Mesenchymal stem cell (in vitro differentiated cells and primary cell): ENCODE measurements around the gene SSU72.

ENCODE experiments used
- DNase-seq: peaks from one replicate; pipeline ENCODE4 v3.0.0-alpha.2; 2013
- H2AFZ ChIP-seq: one replicate; pipeline ENCODE4 v1.6.1; 2013; ENCODE audit warnings: low read depth, mild to moderate bottlenecking, control low read depth, inconsistent platforms, low read length, moderate library complexity
- H2AK5ac ChIP-seq: 2 replicates; pipeline ENCODE4 v1.6.1; 2013; ENCODE audit warnings: low read length, moderate library complexity, mild to moderate bottlenecking, inconsistent platforms; ENCODE audit not compliant: severe bottlenecking
- H2BK120ac ChIP-seq: one replicate; pipeline ENCODE4 v1.6.1; 2013; ENCODE audit warnings: low read depth, mild to moderate bottlenecking, inconsistent platforms, low read length, moderate library complexity
- H2BK12ac ChIP-seq, 2 experiments: one replicate each; pipeline ENCODE4 v1.6.1; 2013; ENCODE audit warnings: inconsistent platforms in 2 of 2, low read length in 2 of 2, mild to moderate bottlenecking in 2 of 2, moderate library complexity in 2 of 2, control low read depth in 1 of 2
- H2BK15ac ChIP-seq: one replicate; pipeline ENCODE4 v1.6.1; 2013; ENCODE audit warnings: mild to moderate bottlenecking, low read depth, inconsistent platforms; ENCODE audit not compliant: poor library complexity, severe bottlenecking
- H2BK5ac ChIP-seq: 2 replicates; pipeline ENCODE4 v1.6.1; 2013; ENCODE audit warnings: low read depth, mild to moderate bottlenecking, low read length, control low read depth, inconsistent platforms; ENCODE audit not compliant: poor library complexity, severe bottlenecking
- H3K14ac ChIP-seq, 2 experiments: one replicate each; pipeline ENCODE4 v1.6.1; 2013; ENCODE audit warnings: inconsistent platforms in 2 of 2, low read length in 2 of 2, control low read depth in 1 of 2, mild to moderate bottlenecking in 1 of 2, moderate library complexity in 1 of 2
- H3K18ac ChIP-seq, 2 experiments: one replicate each; pipeline ENCODE4 v1.6.1; 2013; ENCODE audit warnings: inconsistent platforms in 2 of 2, low read length in 2 of 2, control low read depth in 1 of 2, low read depth in 1 of 2, mild to moderate bottlenecking in 1 of 2
- H3K23ac ChIP-seq, 2 experiments: one replicate each; pipeline ENCODE4 v1.6.1; 2013; ENCODE audit warnings: inconsistent platforms in 2 of 2, low read length in 2 of 2, mild to moderate bottlenecking in 2 of 2, moderate library complexity in 2 of 2, control low read depth in 1 of 2
- H3K27ac ChIP-seq: 2 replicates; pipeline ENCODE4 v1.5.1; 2013; ENCODE audit warnings: mild to moderate bottlenecking, moderate library complexity, low read length, control low read depth, inconsistent platforms; ENCODE audit not compliant: poor library complexity, severe bottlenecking
- H3K27me3 ChIP-seq, 2 experiments: 2 replicates each; pipeline versions ENCODE4 v1.6.1 to v1.7.0; 2013; ENCODE audit warnings: low read length in 2 of 2, mild to moderate bottlenecking in 2 of 2, moderate library complexity in 2 of 2, control low read depth in 1 of 2, inconsistent platforms in 1 of 2; ENCODE audit not compliant: control insufficient read depth in 1 of 2, insufficient read depth in 1 of 2
- H3K36me3 ChIP-seq, 2 experiments: 2 replicates each; pipeline versions ENCODE4 v1.6.1 to v1.7.0; 2013; ENCODE audit warnings: low read length in 2 of 2, control low read depth in 1 of 2, inconsistent platforms in 1 of 2, low read depth in 1 of 2, mild to moderate bottlenecking in 1 of 2; ENCODE audit not compliant: insufficient read depth in 2 of 2, control insufficient read depth in 1 of 2
- H3K4ac ChIP-seq, 2 experiments: one replicate each; pipeline ENCODE4 v1.6.1; 2013; ENCODE audit warnings: inconsistent platforms in 2 of 2, low read length in 2 of 2, mild to moderate bottlenecking in 2 of 2, moderate library complexity in 2 of 2, control low read depth in 1 of 2, low read depth in 1 of 2
- H3K4me1 ChIP-seq: 2 replicates; pipeline ENCODE4 v1.6.1; 2013; ENCODE audit warnings: low read depth, low read length, control low read depth; ENCODE audit not compliant: control insufficient read depth, insufficient read depth
- H3K4me2 ChIP-seq: 2 replicates; pipeline ENCODE4 v1.6.1; 2013; ENCODE audit warnings: low read length, mild to moderate bottlenecking, inconsistent platforms; ENCODE audit not compliant: poor library complexity, severe bottlenecking
- H3K4me3 ChIP-seq, 2 experiments: 2 replicates each; pipeline versions ENCODE4 v1.5.1 to v1.7.0; 2013; ENCODE audit warnings: low read length in 2 of 2, mild to moderate bottlenecking in 2 of 2, control low read depth in 1 of 2, low read depth in 1 of 2; ENCODE audit not compliant: insufficient read depth in 1 of 2
- H3K79me1 ChIP-seq: replicated peaks from 2 replicates; pipeline ENCODE4 v1.6.1; 2013; ENCODE audit warnings: mild to moderate bottlenecking, control low read depth, low read length, inconsistent platforms; ENCODE audit not compliant: poor library complexity, severe bottlenecking
- H3K9ac ChIP-seq: 2 replicates; pipeline ENCODE4 v1.7.0; 2013; ENCODE audit warnings: mild to moderate bottlenecking, low read length, moderate library complexity
- H3K9me3 ChIP-seq: 2 replicates; pipeline ENCODE4 v1.7.0; 2013; ENCODE audit warnings: mild to moderate bottlenecking, low read length; ENCODE audit not compliant: control insufficient read depth
- H4K8ac ChIP-seq: one replicate; pipeline ENCODE4 v1.6.1; 2013; ENCODE audit warnings: inconsistent platforms, mild to moderate bottlenecking, low read length, moderate library complexity
- H4K91ac ChIP-seq: one replicate; pipeline ENCODE4 v1.6.1; 2013; ENCODE audit warnings: mild to moderate bottlenecking, low read length, inconsistent platforms
- WGBS: methylation state at CpG from one replicate; pipeline ENCODE4 v1.1.7; 2013; ENCODE audit warnings: mixed read lengths; 5-methylcytosine and 5-hydroxymethylcytosine counted together

The SSU72 gene

GRCh38 chr1:1538989-1539309 is 35.7 kb downstream of the SSU72 start:
- Histone ChIP-seq H3K14ac (peak overlapping the region in 1 of 2 experiments; percentile 57), H3K27me3 (no peaks in the 10 kb centered on the region), H3K23ac (no peak overlapping the region), H3K9me3 (no peaks in the 10 kb centered on the region), H3K27ac (no peak overlapping the region), H2BK120ac (no peak overlapping the region), H3K4me1 (peaks cover 40% of the 10 kb centered on the region), H2BK12ac (peak overlapping the region; percentile 10 to 41), H3K36me3 (peaks cover 40 to 84% of the 10 kb centered on the region in 2 experiments), H3K4ac (no peak overlapping the region), H3K79me1 (peaks cover 22% of the 10 kb centered on the region), H3K9ac (peak overlapping the region; percentile 73), H4K91ac (peak overlapping the region; percentile 83), H2AK5ac (no peak overlapping the region), H4K8ac (peak overlapping the region; percentile 73), H2BK5ac (no peak overlapping the region), H2AFZ (no peak overlapping the region), H3K4me3 (peak overlapping the region; percentile 72 to 82), H3K18ac (peak overlapping the region; percentile 9 to 48), H2BK15ac (no peak overlapping the region), H3K4me2 (peak overlapping the region; percentile 96)
- 92% methylated on average over 18 of the region's 18 CpGs for WGBS
- DNase-seq = no peak

- H3K79me1 ChIP-seq = peaks cover 22% of the 10 kb centered on the region
- H2BK120ac ChIP-seq = no peak overlapping the region
- H2AFZ ChIP-seq = no peak overlapping the region
- H3K4me1 ChIP-seq = peaks cover 37% of the 10 kb centered on the region
- no peak overlapping the region for H2BK12ac ChIP-seq
- H2BK5ac ChIP-seq = no peak overlapping the region
- H3K27me3 ChIP-seq = no peaks in the 10 kb centered on the region
- H3K4me3 ChIP-seq = peak overlapping the region in 1 of 2 experiments; percentile 82
- H3K18ac ChIP-seq = peak overlapping the region in 1 of 2 experiments; percentile 48
- no peak overlapping the region for H3K27ac ChIP-seq
- H3K4ac ChIP-seq = no peak overlapping the region
- H2BK15ac ChIP-seq = no peak overlapping the region
- no peak for DNase-seq
- no peak overlapping the region for H3K4me2 ChIP-seq
- no peak overlapping the region for H3K9ac ChIP-seq
- peaks cover 40 to 82% of the 10 kb centered on the region in 2 experiments for H3K36me3 ChIP-seq
- H4K8ac ChIP-seq = peak overlapping the region; percentile 56
- H4K91ac ChIP-seq = no peak overlapping the region
- WGBS = 93% methylated on average over 23 of the region's 23 CpGs
- H3K14ac ChIP-seq = peak overlapping the region in 1 of 2 experiments; percentile 29
- no peak overlapping the region for H3K23ac ChIP-seq
- H2AK5ac ChIP-seq = no peak overlapping the region
- H3K9me3 ChIP-seq = no peaks in the 10 kb centered on the region
Measured at GRCh38 chr1:1538334-1538733, 36.3 kb downstream of the SSU72 start.

DNA sequence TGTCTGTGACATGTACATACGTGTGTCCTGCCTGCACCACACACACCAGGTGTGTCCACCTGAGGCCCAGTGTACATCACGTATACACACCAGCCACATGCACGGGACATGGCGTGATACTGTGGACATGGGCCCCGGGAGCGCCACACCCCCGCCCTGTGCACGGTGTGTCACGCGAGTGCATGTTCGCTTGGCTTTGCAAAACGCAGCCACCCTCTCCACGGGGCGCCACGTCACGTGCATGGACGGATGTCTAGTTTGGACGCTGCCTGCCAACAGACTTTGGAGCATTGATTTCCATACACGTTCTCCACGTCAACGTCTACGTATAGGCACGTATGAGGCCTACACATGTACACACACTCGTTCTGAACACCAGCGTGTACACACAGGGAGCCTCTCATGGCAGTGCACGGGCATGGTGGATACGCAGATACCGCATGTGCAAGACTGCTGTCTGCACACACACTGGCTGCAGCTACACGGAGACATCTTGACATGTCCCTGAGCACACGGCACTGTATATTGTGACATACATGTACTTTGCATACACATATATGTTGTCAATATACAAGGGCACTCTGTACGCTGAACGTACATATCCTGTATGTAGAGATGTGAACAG is 36.9 kb downstream of the SSU72 start:
- peaks cover 22% of the 10 kb centered on the region for H3K79me1 ChIP-seq
- WGBS = 96% methylated on average over 31 of the region's 32 CpGs
- H3K9me3 ChIP-seq = no peaks in the 10 kb centered on the region
- no peak overlapping the region for H3K18ac ChIP-seq
- no peak overlapping the region for H4K8ac ChIP-seq
- H3K9ac ChIP-seq = no peak overlapping the region
- no peak overlapping the region for H3K23ac ChIP-seq
- peaks cover 40 to 82% of the 10 kb centered on the region in 2 experiments for H3K36me3 ChIP-seq
- H4K91ac ChIP-seq = peak overlapping the region; percentile 5
- no peak overlapping the region for H2BK5ac ChIP-seq
- H3K14ac ChIP-seq = no peak overlapping the region
- H3K4me1 ChIP-seq = peaks cover 32% of the 10 kb centered on the region
- no peak overlapping the region for H2BK15ac ChIP-seq
- H2AK5ac ChIP-seq = no peak overlapping the region
- no peak overlapping the region for H3K4ac ChIP-seq
- no peaks in the 10 kb centered on the region for H3K27me3 ChIP-seq
- no peak overlapping the region for H2BK120ac ChIP-seq
- H2AFZ ChIP-seq = no peak overlapping the region
- no peak overlapping the region for H2BK12ac ChIP-seq
- H3K4me2 ChIP-seq = no peak overlapping the region
- no peak overlapping the region for H3K27ac ChIP-seq
- no peak for DNase-seq
- no peak overlapping the region for H3K4me3 ChIP-seq

GRCh38 chr1:1536938-1537546 is 37.6 kb downstream of the SSU72 start:
- Histone ChIP-seq H2BK12ac (no peak overlapping the region), H3K79me1 (peaks cover 24% of the 10 kb centered on the region), H2BK5ac (no peak overlapping the region), H2BK15ac (no peak overlapping the region), H3K27ac (no peak overlapping the region), H3K4ac (no peak overlapping the region), H3K4me2 (no peak overlapping the region), H4K91ac (no peak overlapping the region), H3K4me3 (no peak overlapping the region), H2BK120ac (no peak overlapping the region), H3K23ac (no peak overlapping the region), H3K4me1 (peaks cover 30% of the 10 kb centered on the region), H3K9me3 (peaks cover 6% of the 10 kb centered on the region), H2AFZ (no peak overlapping the region), H3K14ac (no peak overlapping the region), H3K36me3 (peaks cover 33 to 81% of the 10 kb centered on the region in 2 experiments), H4K8ac (no peak overlapping the region), H3K27me3 (no peaks in the 10 kb centered on the region), H2AK5ac (no peak overlapping the region), H3K9ac (no peak overlapping the region), H3K18ac (no peak overlapping the region)
- no peak for DNase-seq
- 92% methylated on average over 15 of the region's 15 CpGs for WGBS
